ENCODE measurements around the gene RBMX.

Gene RBMX

GRCh38 chrX:136839196-136839595 is 41.3 kb downstream of the RBMX start:
- DNase-seq (ENCODE audit: low read depth in 2 of 2), result no peak

- no peak for DNase-seq (ENCODE audit: low read depth in 2 of 2)
Measured at GRCh38 chrX:136835761-136836160, 44.8 kb downstream of the RBMX start.

GRCh38 chrX:136829413-136829812 is 51.1 kb downstream of the RBMX start:
- no peak for DNase-seq (ENCODE audit: low read depth in 2 of 2)

- no peak for DNase-seq (ENCODE audit: low read depth in 2 of 2)
Measured at GRCh38 chrX:136828830-136829229, 51.7 kb downstream of the RBMX start.

GRCh38 chrX:136827026-136827425 is 53.5 kb downstream of the RBMX start:
- no peak for DNase-seq (ENCODE audit: low read depth in 2 of 2)

- DNase-seq (ENCODE audit: low read depth in 2 of 2), result no peak
Measured at GRCh38 chrX:136825771-136826170, 54.8 kb downstream of the RBMX start.
